GM21576 (cell line): ENCODE results near the gene ERCC4.
"Not testable (repeated sequence)": the region's sequence is repeated elsewhere in the genome, so short reads cannot be mapped to it uniquely, and the experiment has no call there.

Experiments
- ATAC-seq: cut with Tn5 transposase; IDR thresholded peaks from one replicate; pipeline ENCODE4 v1.9.1; 2021; ENCODE audit warnings: mild to moderate bottlenecking, moderate library complexity; ENCODE audit not compliant: unreplicated experiment

The ERCC4 gene

DNA sequence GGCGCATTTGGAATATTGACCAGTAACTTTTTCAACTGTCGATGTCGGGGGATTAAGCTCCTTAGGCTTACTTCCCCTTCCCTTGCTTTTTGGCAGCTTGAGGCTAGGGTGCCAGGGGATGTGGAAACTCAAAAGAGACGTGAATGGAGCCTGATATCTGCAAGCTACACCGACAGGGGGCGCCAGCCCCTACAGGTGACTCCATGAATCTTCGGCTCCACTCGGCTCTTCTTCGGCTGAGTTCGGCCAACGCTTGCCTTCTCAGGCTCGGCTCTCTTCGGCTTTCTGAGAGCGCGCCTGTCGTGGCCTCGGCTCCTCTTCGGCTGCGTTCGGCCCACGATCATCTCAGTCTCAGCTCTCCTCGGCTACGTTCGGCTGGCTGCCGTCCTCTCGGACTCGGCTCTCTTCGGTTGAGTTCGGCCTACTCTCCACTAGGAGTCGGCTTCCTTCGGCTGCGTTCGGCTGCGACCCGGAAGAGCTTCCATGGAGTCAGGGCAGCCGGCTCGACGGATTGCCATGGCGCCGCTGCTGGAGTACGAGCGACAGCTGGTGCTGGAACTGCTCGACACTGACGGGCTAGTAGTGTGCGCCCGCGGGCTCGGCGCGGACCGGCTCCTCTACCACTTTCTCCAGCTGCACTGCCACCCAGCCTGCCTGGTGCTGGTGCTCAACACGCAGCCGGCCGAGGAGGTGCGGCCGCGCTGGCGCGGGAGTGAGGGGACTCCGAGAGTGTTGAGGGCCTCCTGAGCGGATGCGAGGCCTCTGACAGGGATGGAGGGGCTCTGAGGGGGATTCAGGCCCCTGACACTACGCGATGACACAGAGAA lies at the start of gene ERCC4:
Gene ERCC4, plus strand, starts transcription at position 472 of the 827 bp plus-strand sequence. Its CDS starts 12 bp downstream, at position 484.
- ATAC-seq = peak; percentile 97

DNA sequence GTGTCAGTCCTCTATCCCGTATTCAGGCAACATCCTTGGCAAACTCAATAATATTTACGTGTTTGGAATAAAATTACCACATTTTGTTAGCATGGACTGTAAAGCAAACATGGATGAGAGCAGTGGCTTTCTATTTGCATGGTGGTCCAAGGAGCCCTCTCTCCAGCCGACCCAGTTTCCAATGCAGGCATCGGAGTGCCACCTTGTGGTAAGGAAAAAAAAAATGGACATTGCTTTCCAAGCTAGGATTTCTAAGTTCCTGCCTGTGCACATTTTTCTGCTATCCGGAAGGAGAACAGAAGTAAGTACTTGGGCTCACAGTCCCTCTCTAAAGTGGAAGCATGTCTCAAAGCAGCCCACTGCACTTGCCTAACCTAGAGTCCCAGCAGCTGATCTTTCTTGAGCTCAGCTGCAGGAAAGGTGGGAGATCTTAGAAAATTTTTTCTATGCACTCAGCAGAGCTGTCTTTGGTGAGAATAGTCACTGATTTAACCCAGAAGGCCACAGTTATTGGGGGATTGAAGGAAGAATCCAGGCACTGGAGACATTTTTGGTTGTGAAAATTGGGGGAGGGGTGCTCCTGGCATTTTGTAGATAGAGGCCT lies 46.0 kb upstream of the ERCC4 start:
- ATAC-seq = no peak

DNA sequence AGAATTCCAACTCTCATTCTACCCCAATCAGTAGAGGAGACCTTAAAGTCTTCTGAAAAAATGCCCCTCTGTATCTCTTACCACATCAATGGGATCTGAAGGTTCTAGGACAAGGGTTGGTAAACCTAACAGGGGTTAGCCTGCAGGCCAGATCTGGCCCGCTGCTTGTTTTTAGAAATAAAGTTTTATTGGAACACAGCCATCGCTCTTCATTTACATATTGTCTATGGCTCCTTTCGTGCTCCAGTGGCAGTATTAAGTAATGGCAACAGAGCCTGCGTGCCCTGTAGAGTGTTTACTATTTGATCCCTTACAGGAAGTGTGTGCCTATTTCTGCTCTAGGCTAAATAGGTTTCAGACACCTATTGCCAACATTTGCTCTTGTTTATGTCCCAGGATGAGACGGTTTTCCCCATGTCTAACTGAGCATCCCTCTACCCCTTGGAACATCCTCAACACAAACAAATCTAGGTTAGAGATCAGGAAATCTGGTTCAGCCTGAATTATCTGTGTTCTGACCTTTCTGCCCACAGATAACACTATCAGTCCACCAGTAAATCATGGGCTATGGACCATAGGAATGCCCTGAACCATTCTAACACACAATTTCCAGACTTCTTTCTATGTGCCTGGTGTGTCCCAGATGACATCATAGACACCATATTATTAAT lies 44.2 kb upstream of the ERCC4 start:
- ATAC-seq = no peak

DNA sequence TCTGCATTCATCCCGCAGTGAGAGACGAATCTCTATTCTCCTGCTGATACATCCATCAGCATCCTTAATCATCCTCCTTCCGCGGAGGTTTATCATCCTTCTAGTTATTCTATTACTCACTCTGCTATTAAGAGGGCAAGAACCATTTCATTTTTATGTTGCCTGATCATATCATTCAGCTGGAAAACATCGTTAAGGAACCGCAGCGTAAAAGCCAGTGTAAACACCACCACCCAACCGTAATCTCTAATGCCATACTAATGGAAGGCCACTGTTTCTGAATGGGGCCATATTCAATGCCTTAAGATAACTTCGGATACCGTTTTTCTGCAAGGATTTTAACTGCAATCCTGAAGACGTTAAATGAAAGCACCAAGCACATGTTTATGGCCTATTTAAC lies 36.7 kb upstream of the ERCC4 start:
- no peak for ATAC-seq

DNA sequence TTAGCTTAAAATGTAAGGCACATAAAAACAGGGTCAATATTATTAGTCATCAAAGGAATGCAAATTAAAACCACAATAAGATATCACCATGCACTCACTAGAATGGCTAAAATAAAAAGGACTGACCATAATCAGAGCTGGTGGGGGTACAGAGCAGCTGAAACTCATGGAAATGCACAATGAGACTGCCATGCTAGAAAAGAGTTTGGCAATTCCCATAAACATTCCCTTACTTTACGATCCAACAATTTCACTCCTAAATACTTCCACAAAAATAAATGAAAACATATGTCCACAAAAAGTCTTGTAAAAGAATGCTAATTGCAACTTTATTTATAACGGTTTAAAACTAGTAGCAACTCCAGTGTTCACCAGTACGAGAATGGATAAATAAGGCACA lies 36.1 kb upstream of the ERCC4 start:
- no peak for ATAC-seq

DNA sequence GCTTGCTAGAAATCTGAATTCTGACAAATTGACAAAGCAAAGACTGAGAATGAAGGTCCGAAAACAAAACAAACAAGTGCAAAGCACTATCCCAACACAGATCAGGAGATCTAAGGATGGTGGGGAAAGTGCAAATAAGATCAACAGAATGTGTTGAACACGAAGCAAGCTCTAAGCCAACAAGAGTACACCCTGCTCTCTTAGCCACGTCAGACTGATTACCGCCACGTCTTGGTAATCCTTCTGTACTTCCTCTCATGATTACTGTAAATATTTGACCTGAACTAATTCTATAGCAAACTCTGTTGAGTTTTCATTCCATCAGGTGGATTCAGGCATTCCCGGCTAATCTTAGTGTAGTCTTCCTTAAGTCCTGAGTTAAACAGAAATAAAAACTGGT lies 34.3 kb upstream of the ERCC4 start:
- no peak for ATAC-seq

DNA sequence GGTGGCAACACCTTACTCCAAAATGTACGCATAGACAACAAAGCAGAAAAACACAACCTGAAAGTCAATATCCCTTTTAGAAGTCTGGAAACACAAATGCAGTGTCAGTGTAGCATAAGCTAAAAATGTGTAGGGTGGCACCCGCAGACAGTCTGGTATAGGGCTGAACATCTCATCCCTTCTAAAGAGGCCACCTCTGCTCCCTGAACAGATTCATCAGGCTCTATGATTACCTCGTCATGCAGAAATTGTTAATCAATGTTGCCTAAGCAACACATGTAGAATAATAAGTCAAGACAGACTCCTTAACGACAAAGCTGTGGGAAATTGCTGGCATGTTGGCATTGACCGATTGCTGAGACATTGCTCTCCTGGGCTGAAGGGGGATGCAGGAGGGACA lies 33.3 kb upstream of the ERCC4 start:
- ATAC-seq = no peak

DNA sequence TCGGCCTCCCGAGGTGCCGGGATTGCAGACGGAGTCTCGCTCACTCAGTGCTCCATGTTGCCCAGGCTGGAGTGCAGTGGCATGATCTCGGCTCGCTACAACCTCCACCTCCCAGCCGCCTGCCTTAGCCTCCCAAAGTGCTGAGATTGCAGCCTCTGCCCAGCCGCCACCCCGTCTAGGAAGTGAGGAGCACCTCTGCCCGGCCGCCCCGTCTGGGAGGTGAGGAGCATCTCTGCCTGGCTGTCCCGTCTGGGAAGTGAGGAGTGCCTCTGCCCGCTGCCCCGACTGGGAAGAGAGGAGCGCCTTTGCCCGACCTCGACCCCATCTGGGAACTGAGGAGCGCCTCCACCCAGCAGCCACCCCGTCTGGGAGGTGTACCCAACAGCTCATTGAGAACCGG lies 30.6 kb upstream of the ERCC4 start:
- not testable (repeated sequence) for ATAC-seq

DNA sequence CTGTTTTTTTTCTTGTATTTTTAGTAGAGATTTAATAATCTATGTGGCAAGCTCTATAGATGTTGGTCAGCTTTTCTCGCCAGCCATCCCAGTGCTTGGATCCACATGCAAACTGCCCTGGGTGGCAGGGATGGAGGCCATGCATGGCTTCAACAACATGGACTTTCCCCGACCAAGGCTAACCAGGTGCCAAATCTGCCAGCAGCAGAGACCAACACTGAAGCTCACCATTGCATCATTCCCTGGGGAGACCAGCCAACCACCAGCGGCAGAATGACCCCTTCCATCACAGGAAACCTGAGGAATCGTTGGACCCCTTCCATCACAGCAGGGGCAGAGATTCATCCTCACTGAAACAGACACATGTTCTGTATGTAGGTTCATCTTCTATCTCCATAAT lies 27.7 kb upstream of the ERCC4 start:
- ATAC-seq = no peak

DNA sequence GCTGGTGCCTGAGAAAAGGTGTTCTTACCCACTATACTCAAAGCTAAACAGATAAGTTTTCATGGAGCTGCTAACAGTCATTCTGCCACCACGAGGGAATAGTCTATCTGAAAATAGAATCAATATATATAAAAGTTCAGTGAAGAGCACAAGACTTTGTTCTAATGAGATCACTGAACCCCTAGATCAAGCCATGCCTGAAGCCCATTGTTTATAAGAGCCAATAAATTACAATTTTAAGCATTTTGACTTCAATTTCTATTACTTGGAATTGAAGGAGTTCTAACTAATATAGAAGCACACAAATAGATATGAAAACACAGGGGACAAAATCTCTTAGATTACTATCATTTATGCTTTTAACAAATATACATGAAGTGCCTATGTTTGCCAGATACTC lies 24.4 kb upstream of the ERCC4 start:
- ATAC-seq = no peak

DNA sequence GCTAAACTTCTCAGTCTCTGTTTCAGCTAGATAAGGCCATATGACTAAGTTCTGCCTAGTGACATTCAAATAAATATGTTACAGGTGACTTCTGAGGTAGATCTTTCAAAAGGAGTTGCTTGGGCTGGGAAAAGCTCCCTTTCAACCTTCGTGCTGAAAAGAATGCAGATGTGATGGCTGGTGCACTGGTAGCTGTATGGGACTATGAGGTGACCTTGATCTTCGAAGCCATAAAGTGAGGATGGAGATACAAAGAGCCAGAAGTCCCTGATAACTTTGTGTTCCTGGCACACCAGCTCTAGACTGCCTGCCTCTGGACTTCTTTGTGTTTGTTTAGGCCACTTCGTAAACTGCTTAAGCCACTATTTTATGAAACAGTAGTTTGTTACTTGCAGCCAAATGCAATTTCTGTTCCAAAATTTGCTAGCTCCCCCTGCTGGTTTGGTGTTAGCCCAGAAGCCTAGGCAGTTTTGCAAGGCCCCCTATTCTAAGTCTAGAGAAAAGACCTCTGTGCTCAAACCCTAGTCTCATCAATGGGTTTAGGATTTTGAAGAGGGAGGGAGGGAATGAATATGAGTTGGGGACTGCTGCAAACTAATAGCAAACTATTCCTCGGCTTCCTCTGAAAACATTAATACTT lies 23.3 kb upstream of the ERCC4 start:
- ATAC-seq = no peak

DNA sequence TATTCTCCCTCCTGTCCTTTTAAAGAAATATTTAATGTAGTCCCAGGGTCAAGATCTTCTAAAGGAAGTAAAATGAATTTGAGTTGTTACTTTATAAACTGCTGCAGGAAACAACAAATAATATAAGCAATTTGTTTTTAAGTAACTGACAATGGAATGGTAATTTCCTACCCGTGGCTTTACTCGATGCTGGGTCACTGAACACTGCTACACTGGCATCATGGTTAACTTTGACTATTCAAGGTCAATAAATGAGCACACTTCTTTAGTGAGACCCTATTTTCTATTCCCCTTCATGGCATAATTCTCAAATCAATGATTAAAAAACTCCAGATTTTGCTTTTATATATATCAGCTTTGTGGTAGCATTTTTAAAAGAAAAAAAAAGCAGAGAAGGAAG lies 22.1 kb upstream of the ERCC4 start:
- ATAC-seq = no peak

DNA sequence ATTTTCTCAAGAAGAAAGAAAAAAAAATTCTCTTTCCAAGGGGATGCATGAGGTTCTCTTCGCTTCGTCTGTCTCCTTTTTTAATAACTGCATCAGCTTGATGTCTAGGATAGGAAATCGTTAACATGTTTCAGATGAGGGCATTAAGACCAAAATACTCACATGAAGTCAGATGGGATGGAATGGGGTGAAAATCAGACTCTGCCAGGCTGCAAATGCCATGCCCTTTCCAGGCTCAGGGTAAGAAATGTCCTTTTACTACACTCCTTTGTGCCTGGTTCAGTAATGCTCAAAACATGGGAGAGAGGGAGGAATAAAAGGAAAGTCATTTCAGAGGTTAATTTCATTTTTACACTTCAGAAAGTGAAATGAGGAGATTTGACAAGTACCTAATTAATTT lies 21.7 kb upstream of the ERCC4 start:
- ATAC-seq = no peak

DNA sequence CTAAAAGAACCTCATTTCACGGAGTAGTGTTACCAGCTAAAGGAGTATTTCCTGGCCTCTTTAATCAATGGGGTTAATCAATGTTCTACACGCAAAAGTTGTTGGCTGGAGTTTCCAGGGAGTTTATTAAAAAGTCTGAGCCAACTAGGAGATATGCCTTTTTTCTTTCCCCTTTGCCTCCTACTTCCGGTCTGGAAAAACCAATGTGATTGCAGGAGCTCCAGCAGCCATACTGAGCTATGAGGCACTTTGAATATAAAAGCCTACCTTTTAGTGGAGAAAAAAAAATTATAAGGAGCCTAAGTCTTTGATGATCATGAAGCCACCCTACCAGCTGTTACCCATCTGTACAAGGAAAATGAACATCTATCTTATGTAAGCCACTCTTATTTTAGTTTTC lies 17.9 kb upstream of the ERCC4 start:
- ATAC-seq = no peak

DNA sequence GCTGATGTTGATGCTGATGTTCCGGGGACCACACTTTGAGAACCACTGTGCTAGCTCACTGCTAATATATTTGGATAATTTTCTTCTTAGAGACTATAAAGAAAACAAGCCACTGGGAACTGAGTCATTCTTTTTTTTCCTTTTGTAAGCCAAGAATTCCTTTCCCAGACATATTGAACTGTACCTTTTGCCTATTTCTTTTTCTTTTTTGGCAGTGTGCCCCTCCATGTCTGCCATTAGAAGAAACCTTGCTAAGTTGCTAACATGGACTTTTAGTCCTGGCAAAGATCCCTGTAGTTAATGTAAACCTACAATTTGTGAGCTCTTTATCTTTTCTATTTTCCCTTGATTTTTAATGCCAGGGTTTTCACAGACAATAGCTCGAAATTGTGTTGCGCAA lies 17.3 kb upstream of the ERCC4 start:
- ATAC-seq = no peak

DNA sequence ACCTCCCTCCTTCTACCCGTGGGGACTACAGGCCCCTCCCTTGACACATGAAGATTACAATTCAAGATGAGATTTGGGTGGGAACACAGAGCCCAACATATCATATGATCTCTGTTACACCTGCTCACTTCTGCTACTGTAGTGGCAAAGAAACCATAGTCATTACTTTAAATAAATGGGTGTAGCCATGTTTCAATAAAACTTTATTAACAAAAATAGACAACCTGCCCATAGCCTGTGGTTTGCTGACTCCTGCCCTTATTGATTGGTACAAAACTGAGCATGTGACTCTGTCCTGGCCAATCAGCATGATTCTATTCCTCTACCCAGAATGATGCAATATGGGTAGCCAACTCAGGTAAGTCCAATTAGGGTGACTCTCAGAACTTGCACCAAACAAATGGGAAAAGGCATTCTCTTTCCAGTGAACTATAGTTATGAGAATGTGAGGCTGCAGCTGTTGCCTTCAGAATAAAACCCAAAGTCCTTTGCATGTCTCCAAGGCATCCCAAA lies 15.7 kb upstream of the ERCC4 start:
- ATAC-seq = no peak

DNA sequence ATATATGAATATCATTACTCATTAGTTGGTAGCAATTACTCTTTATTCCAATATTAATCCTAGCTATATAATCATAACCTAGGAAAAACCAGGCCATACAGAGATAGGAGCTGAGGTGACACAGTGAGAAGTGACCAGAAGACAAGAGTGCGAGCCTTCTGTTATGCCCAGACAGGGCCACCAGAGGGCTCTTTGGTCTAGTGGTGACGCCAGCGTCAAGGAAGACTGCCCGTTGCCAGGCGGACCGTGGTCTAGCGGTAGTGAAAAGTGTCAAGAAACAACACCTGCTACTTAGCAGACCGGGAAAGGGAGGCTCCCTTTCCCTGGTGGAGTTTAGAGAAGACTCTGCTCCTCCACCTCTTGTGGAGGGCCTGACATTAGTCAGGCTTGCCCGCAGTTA lies 15.1 kb upstream of the ERCC4 start:
- ATAC-seq = not testable (repeated sequence)

DNA sequence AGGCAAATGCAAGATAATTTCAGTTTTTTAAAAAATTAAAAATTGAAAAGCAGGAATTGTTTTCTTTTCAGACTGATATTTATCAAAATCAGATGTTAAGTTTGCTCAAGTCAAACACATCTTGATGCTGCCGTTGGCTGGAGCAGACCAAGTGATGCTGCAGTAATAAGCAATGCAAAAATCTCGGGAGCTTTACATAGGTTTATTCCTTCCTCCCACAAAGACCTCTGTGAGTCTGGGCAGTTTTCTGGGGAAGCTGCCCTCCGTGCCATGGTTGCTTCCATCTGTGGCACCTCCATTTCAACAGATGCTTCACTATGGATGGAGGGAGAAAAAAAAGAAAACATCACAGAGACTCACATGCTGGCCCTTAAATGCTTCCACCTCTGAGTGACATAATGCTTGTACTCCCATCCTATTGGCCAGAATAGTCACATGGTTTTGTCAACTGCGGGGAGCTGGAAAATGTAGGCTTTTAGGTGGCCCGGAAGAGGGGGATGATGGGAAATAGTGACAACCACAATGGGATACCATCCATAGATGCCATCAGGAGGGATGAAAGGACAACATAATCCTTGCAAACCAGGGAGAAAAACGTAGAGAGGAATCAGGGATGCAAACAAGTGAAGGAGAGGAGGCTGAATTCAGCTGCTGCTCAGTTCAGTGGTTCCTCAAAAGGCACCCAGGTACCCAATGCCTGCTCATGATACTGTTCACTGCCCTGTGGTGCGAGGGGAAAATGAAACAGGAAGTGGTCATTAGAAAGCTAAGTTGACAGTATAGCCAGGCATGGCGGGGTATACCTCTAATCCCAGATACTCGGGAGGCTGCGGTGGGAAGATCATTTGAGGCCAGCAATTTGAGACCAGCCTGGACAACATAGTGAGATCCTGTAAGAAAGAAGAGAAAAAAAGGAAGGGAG lies 13.5 kb upstream of the ERCC4 start:
- ATAC-seq = no peak

DNA sequence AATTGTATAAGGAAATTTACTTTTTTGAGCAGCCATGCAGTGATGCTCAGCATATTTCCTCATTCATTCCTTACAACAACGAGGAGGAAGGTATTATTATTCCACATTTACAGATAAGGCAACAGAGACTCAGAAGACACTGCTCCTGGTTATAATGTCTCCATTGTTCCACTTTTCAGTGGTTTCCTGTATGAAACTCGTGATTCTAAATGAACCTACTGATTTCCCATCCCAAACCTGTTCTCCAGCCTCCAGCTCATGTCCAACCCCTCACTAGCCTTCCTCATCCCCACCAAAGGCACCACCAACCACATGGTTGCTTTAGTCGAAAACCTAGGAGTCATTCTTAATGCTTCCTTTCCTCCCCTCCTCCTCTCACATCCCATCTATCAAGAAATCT lies 12.5 kb upstream of the ERCC4 start:
- no peak for ATAC-seq

DNA sequence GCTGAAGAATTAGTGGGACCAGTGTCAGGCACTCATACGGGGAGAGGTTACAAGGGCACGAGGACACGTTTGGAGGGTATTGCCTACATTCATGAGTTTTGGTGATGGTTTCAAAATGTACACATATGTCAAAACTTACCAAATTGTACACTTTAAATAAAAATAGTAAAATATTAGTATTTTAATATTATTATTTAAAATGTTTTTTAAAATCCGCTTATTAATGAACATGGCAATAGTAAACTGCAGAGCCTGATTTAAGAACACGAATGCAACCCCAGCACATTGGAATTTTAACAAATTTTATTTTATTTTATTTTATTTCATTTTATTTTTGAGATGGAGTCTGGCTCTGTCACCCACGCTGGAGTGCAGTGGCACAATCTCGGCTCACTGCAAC lies 10.9 kb upstream of the ERCC4 start:
- no peak for ATAC-seq
